Left lobe of liver (tissue), 2 donors: ENCODE results near the gene RIC8A. TPM values are rescaled to one million over a fixed set of nuclear protein-coding genes. Genes with fewer than 3 reads are reported as not detected.

Source experiments
- ATAC-seq: fragments of 200-7000 bp; cut with Tn5 transposase; one replicate; pipeline ENCODE4 v1.9.1; 2020; ENCODE audit warnings: mild to moderate bottlenecking, moderate library complexity
- DNase-seq: peaks from one replicate; pipeline ENCODE4 v3.0.0-alpha.2; 2020; ENCODE audit warnings: low spot score
- total RNA-seq: library from RNA; stranded (reverse); gene quantifications from one replicate; pipeline ENCODE4 v1.2.1, GENCODE V29; 2021
- donor health status: DM: no; HTN: no; CAD: no; lungs with moderate emphysema.
- donor health status: DM: no; HTN: yes; CAD: no.

The RIC8A gene
- total RNA-seq, 1 donor from 2014 or later: 31.4 TPM

DNA sequence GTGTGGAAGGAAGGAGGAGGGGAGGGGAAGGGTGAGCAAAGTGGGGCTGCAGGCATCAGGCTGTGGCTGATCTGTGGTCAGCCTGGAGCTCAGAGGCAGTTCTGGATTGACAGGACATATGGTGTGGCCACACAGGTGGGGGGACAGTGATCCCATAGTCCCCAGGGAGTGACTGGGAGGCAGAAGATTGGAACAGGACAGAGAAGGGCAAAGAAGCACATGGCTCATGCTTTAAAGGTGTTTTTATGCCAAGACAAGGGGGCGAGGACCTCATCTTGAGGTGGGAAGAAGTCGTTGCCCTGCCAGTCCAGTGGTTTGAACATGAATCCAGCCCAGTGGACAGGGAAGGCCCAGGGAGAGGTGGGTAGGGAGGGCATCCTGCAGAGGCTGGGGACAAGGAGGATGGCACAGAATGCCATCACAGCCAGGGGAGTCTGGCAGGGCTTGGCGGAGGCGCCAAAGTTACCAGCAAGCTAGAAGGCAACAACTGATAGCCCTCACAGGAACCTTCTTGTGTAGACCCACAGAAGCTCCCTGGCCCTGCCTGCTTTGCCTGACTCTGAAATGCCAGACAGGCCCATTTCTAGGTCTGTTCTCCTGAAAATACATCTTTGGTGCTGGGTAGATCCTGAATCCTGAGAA is 3.4 kb upstream of the RIC8A start:
- DNase-seq (peak; percentile 40), ATAC-seq (no peak)

DNA sequence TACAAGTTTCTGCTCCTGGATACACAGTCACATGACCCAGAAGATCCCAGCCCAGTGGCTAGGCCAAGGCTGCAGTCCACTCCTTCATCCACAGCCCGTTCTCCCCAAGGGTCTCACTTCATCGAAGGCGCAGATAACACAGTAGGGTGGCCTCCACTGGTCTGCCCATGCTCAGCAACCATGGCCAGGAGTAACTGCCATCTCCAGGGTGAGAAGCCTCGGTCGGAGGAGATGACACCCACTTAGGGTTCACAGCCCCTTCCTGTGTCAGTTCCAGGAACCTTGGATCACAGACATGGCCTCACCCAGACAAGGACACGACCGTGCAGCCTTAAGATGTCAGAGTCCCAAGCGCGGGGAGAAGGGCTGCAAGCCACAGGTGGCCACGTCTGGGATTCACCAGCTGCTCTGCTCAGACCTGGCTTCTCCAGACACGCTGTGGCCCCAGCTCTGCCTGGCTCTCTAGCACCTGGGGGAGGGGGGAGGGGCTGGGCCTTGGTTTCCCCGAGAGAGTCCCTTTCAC is 2.9 kb upstream of the RIC8A start:
- DNase-seq (peak; percentile 42), ATAC-seq (no peak)

GRCh38 chr11:205221-206001 is 2.1 kb upstream of the RIC8A start:
- ATAC-seq: no peak
- DNase-seq: peak; percentile 41

GRCh38 chr11:206002-206384 is 1.5 kb upstream of the RIC8A start:
- peak; percentile 44 for DNase-seq
- ATAC-seq: no peak

- ATAC-seq (peak; percentile 6), DNase-seq (no peak)
These were observed 841 bp upstream of the RIC8A start for GRCh38 chr11:206526-207207.

DNA sequence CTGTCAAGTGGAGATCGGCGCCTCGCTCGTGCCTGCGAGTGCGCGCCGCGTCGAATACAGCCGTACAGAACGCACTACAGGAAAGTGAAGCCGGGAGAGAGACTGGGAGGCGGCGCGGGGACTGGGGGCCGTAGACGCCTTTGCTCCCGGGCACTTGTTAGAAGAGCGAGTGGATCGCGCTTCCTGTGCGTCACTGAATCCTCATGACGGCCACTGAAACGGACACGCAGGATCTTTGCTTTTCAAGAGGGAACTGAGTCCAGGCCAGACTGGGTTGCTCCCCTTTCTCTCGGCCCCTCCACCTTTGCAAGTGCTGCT is 314 bp downstream of the RIC8A start:
- ATAC-seq (peak; percentile 10), DNase-seq (no peak)

DNA sequence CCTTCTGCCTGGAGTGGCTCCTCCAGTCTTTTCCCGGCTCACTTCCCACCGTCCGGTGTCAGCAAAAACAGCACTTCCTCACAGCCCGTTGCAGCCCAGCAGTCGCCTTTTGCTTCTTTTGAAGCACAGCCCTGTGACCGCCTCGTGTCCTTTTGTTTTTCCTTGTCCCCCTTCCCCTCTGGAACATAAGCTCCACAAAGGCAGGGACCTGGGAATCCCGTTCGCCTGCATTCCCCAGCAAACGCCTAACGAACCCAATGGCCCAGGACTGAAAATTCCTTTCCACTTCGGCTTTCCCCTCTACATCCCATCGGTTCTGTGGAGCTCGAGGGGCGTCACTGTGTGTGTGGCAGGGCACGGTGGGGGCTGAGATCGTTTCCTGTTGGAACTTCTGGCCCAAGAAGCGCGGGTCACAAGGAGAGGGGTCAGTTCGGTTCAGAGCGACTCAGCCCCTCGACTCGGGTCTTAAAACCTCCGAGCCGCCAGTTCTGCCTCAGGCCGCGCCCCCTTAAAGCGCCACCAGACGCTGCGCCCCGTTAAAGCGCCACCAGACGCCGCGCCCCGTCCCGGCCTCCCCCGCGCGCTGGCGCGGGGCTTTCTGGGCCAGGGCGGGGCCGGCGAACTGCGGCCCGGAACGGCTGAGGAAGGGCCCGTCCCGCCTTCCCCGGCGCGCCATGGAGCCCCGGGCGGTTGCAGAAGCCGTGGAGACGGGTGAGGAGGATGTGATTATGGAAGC is 841 bp downstream of the RIC8A start:
- peak; percentile 77 for ATAC-seq

DNA sequence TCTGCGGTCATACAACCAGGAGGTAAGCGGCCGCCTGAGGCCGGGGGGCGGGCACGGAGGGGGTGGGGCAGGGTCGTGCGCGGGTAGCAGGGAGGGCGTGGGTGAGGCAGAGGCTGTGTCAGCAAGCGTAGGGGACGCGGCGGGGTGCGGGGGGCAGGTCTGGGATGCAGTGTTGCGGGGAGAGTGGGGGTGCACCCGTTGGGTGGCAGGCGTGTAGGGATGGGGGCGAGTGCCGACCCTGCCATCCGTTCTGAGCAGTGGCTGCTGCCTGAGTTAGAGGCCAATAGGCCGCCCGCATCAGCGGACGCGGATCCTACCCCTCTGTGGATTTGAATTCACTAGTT is 1.4 kb downstream of the RIC8A start:
- no peak for DNase-seq
- ATAC-seq: no peak

More for the DNA sequence above, 841 bp downstream of the RIC8A start:
- peak; percentile 85 for DNase-seq

GRCh38 chr11:209275-210121 is 2.0 kb downstream of the RIC8A start:
- no peak for DNase-seq

GRCh38 chr11:210122-210802 is 2.8 kb downstream of the RIC8A start:
- no peak for ATAC-seq
- peak; percentile 35 for DNase-seq

More at GRCh38 chr11:209275-210121, 2.0 kb downstream of the RIC8A start:
- no peak for ATAC-seq

GRCh38 chr11:210803-211180 is 3.3 kb downstream of the RIC8A start:
- DNase-seq (peak; percentile 44), ATAC-seq (no peak)

DNA sequence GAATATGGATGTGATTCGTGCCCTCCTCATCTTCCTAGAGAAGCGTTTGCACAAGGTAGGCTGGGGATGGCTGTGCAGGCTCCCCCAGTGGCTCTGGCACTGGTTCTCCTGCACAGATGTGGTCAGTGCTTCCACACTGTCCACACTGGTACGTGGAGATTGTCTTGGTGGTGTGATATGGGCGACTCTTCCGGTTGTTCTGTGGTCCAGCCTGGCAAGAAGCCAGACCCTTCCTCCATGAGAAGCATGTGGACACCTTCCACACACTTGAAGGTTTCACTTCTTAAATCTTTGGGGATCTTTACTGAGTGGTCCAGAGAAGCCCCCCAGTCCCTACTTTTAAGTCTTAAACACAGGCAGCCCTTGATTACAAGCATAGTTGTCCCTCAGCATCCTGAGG is 3.8 kb downstream of the RIC8A start:
- ATAC-seq (no peak), DNase-seq (peak; percentile 45)

- ATAC-seq: no peak
These were observed 4.2 kb downstream of the RIC8A start for GRCh38 chr11:211741-212140.

GRCh38 chr11:212150-213100 is 4.9 kb downstream of the RIC8A start:
- ATAC-seq (no peak), DNase-seq (no peak)

More at GRCh38 chr11:211741-212140, 4.2 kb downstream of the RIC8A start:
- DNase-seq: peak; percentile 35

DNA sequence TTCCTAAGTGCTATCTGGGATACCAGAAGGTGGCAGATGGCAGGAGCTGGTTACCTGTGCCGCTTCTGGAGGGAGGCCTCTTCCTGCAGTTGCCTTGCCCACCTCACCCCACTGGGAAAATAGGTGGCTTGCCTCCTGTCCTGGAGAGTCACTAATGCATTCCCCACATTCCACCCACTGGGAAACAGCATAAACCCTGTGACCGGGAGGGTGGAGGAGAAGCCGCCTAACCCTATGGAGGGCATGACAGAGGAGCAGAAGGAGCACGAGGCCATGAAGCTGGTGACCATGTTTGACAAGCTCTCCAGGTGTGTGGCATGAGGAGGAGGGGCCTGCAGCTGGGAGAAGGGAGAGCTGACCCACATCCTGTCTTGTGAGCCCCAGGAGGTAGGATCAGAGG is 5.6 kb downstream of the RIC8A start:
- no peak for ATAC-seq
- no peak for DNase-seq

GRCh38 chr11:214083-214482 is 6.6 kb downstream of the RIC8A start:
- ATAC-seq: no peak
- no peak for DNase-seq

GRCh38 chr11:215581-216037 is 8.1 kb downstream of the RIC8A start:
- ATAC-seq (peak; percentile 23), DNase-seq (no peak)
